Trophoblast cell (in vitro differentiated cells and primary cell): Measurements from ENCODE around the gene CCDC3.
A peak's percentile ranks its signal among the peaks of the same experiment; 100 is the strongest.

Experiments
- DNase-seq, 2 donors: peaks; one replicate each; pipeline ENCODE4 v3.0.0-alpha.2; 2016
- H2AFZ ChIP-seq: 2 replicates; pipeline ENCODE4 v1.6.1; 2013; ENCODE audit warnings: low read length, moderate library complexity, mild to moderate bottlenecking; ENCODE audit not compliant: insufficient read depth, poor library complexity
- H2AK5ac ChIP-seq: 2 replicates; pipeline ENCODE4 v1.6.1; 2013; ENCODE audit warnings: mild to moderate bottlenecking, low read length
- H2BK120ac ChIP-seq: 2 replicates; pipeline ENCODE4 v1.6.1; 2013; ENCODE audit warnings: low read length, mild to moderate bottlenecking, moderate library complexity; ENCODE audit not compliant: insufficient read depth, poor library complexity
- H2BK12ac ChIP-seq: 2 replicates; pipeline ENCODE4 v1.6.1; 2013; ENCODE audit warnings: mild to moderate bottlenecking, low read length, moderate library complexity
- H2BK5ac ChIP-seq: 2 replicates; pipeline ENCODE4 v1.6.1; 2013; ENCODE audit warnings: low read length, low read depth, moderate library complexity, mild to moderate bottlenecking; ENCODE audit not compliant: poor library complexity
- H3K14ac ChIP-seq: 2 replicates; pipeline ENCODE4 v1.6.1; 2013; ENCODE audit warnings: mild to moderate bottlenecking, low read length
- H3K18ac ChIP-seq: 2 replicates; pipeline ENCODE4 v1.6.1; 2013; ENCODE audit warnings: mild to moderate bottlenecking, low read length
- H3K23ac ChIP-seq: 2 replicates; pipeline ENCODE4 v1.6.1; 2013; ENCODE audit warnings: low read length
- H3K27ac ChIP-seq: 2 replicates; pipeline ENCODE4 v1.5.1; 2013; ENCODE audit warnings: low read depth, mild to moderate bottlenecking, inconsistent platforms, low read length, moderate library complexity
- H3K27me3 ChIP-seq: 2 replicates; pipeline ENCODE4 v1.6.1; 2013; ENCODE audit warnings: inconsistent platforms, mild to moderate bottlenecking, low read length, moderate library complexity; ENCODE audit not compliant: insufficient read depth
- H3K36me3 ChIP-seq, 2 experiments: 1 replicate in 1 of 2; 2 replicates in 1 of 2; pipeline ENCODE4 v1.6.1; 2013; ENCODE audit warnings: low read length in 2 of 2, mild to moderate bottlenecking in 2 of 2, moderate library complexity in 1 of 2; ENCODE audit not compliant: insufficient read depth in 2 of 2, control insufficient read depth in 1 of 2
- H3K4ac ChIP-seq: 2 replicates; pipeline ENCODE4 v1.6.1; 2013; ENCODE audit warnings: low read depth, mild to moderate bottlenecking, low read length, moderate library complexity
- H3K4me1 ChIP-seq, 2 experiments: 1 replicate in 1 of 2; 2 replicates in 1 of 2; pipeline ENCODE4 v1.6.1; 2013; ENCODE audit warnings: low read length in 2 of 2, mild to moderate bottlenecking in 2 of 2, moderate library complexity in 1 of 2; ENCODE audit not compliant: insufficient read depth in 2 of 2, control insufficient read depth in 1 of 2
- H3K4me2 ChIP-seq: 2 replicates; pipeline ENCODE4 v1.6.1; 2013; ENCODE audit warnings: inconsistent platforms, mild to moderate bottlenecking, low read length, moderate library complexity
- H3K4me3 ChIP-seq: 2 replicates; pipeline ENCODE4 v1.5.1; 2013; ENCODE audit warnings: mild to moderate bottlenecking, low read depth, low read length, inconsistent platforms
- H3K79me1 ChIP-seq: one replicate; pipeline ENCODE4 v1.6.1; 2013; ENCODE audit warnings: low read length
- H3K79me2 ChIP-seq: 2 replicates; pipeline ENCODE4 v1.6.1; 2013; ENCODE audit warnings: low read length, mild to moderate bottlenecking; ENCODE audit not compliant: control insufficient read depth, insufficient read depth, poor library complexity
- H3K9ac ChIP-seq: 2 replicates; pipeline ENCODE4 v1.6.1; 2013; ENCODE audit warnings: mild to moderate bottlenecking, low read length
- H3K9me3 ChIP-seq: 2 replicates; pipeline ENCODE4 v1.6.1; 2013; ENCODE audit warnings: low read depth, mild to moderate bottlenecking, control low read depth, inconsistent platforms, low read length; ENCODE audit not compliant: insufficient read depth
- H4K12ac ChIP-seq: 2 replicates; pipeline ENCODE4 v1.6.1; 2013; ENCODE audit warnings: low read depth, mild to moderate bottlenecking, low read length, moderate library complexity
- H4K8ac ChIP-seq: 2 replicates; pipeline ENCODE4 v1.6.1; 2013; ENCODE audit warnings: low read depth, mild to moderate bottlenecking, low read length, moderate library complexity
- H4K91ac ChIP-seq: one replicate; pipeline ENCODE4 v1.6.1; 2013; ENCODE audit warnings: low read depth, mild to moderate bottlenecking, low read length, moderate library complexity
- WGBS: extraction: QIAGEN DNeasy Blood & Tissue Kit; methylation state at CpG from one replicate; pipeline ENCODE4 v1.1.7; 2013; ENCODE audit warnings: missing lambda C conversion rate; ENCODE audit not compliant: insufficient read length, insufficient coverage; ENCODE audit errors: extremely low coverage; 5-methylcytosine and 5-hydroxymethylcytosine counted together

CCDC3 gene

DNA sequence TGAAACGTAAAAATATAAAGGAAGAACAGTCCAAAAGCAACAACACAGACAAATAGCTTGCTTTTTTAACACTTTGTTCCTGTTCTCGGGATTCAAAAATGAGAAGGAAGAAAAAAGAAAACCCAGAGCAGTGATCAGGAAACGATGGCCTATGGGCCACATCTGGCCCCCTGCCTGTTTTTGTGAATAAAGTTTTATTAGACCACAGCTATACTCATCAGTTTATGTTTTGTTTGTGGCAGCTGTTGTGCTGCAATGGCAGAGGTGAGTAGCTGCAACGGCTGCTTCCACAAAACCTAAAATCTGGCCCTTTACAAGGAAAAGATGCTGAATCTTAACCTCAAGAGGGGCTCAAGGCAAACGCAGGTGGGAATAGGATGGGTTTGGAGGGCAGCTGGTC is 96.4 kb downstream of the CCDC3 start:
- Histone ChIP-seq H3K9ac (no peak overlapping the region), H2BK120ac (no peak overlapping the region), H3K14ac (no peak overlapping the region), H3K4me2 (no peak overlapping the region), H4K12ac (no peak overlapping the region), H3K4me3 (no peak overlapping the region), H3K27me3 (no peaks in the 10 kb centered on the region), H2AFZ (no peak overlapping the region), H3K9me3 (no peaks in the 10 kb centered on the region), H3K27ac (no peak overlapping the region), H4K91ac (no peak overlapping the region), H3K23ac (no peak overlapping the region), H2BK12ac (no peak overlapping the region), H3K4me1 (no peaks in the 10 kb centered on the region), H3K18ac (no peak overlapping the region), H2AK5ac (no peak overlapping the region), H4K8ac (no peak overlapping the region), H3K79me1 (no peaks in the 10 kb centered on the region), H3K4ac (no peak overlapping the region), H3K36me3 (no peaks in the 10 kb centered on the region), H3K79me2 (no peaks in the 10 kb centered on the region), H2BK5ac (no peak overlapping the region)
- no peak for DNase-seq
- WGBS: no CpG with 5 or more reads among the region's 5 CpGs

GRCh38 chr10:12902851-12903358 is 98.6 kb downstream of the CCDC3 start:
- H3K18ac ChIP-seq: no peak overlapping the region
- no peaks in the 10 kb centered on the region for H3K36me3 ChIP-seq
- H3K27ac ChIP-seq: no peak overlapping the region
- H2AFZ ChIP-seq: no peak overlapping the region
- no peak overlapping the region for H3K4me3 ChIP-seq
- H3K9me3 ChIP-seq: no peaks in the 10 kb centered on the region
- H2BK120ac ChIP-seq: no peak overlapping the region
- no peaks in the 10 kb centered on the region for H3K27me3 ChIP-seq
- DNase-seq: no peak
- no peak overlapping the region for H3K14ac ChIP-seq
- no peak overlapping the region for H2BK5ac ChIP-seq
- H4K8ac ChIP-seq: no peak overlapping the region
- no peak overlapping the region for H2AK5ac ChIP-seq
- H3K23ac ChIP-seq: no peak overlapping the region
- H3K9ac ChIP-seq: no peak overlapping the region
- H3K79me1 ChIP-seq: no peaks in the 10 kb centered on the region
- no peaks in the 10 kb centered on the region for H3K79me2 ChIP-seq
- H2BK12ac ChIP-seq: no peak overlapping the region
- no peaks in the 10 kb centered on the region for H3K4me1 ChIP-seq
- no CpG with 5 or more reads among the region's 7 CpGs for WGBS
- H3K4me2 ChIP-seq: no peak overlapping the region
- no peak overlapping the region for H4K91ac ChIP-seq
- H4K12ac ChIP-seq: no peak overlapping the region
- H3K4ac ChIP-seq: no peak overlapping the region

GRCh38 chr10:12902135-12902572 is 99.4 kb downstream of the CCDC3 start:
- Histone ChIP-seq H4K91ac (no peak overlapping the region), H3K27ac (no peak overlapping the region), H3K4ac (no peak overlapping the region), H3K4me1 (peaks cover 2 to 5% of the 10 kb centered on the region in 2 experiments), H3K23ac (no peak overlapping the region), H3K9me3 (no peaks in the 10 kb centered on the region), H3K27me3 (no peaks in the 10 kb centered on the region), H3K9ac (no peak overlapping the region), H3K79me2 (no peaks in the 10 kb centered on the region), H2BK5ac (no peak overlapping the region), H2AFZ (no peak overlapping the region), H4K12ac (no peak overlapping the region), H2BK120ac (no peak overlapping the region), H2BK12ac (no peak overlapping the region), H3K36me3 (no peaks in the 10 kb centered on the region), H3K79me1 (no peaks in the 10 kb centered on the region), H3K14ac (no peak overlapping the region), H2AK5ac (no peak overlapping the region), H3K4me2 (no peak overlapping the region), H4K8ac (no peak overlapping the region), H3K4me3 (no peak overlapping the region), H3K18ac (no peak overlapping the region)
- DNase-seq: peak in 1 of 2 donors; percentile 47
- no CpG with 5 or more reads among the region's 2 CpGs for WGBS

- no peak overlapping the region for H4K12ac ChIP-seq
- no peak overlapping the region for H3K23ac ChIP-seq
- H2AFZ ChIP-seq: no peak overlapping the region
- H3K4me2 ChIP-seq: no peak overlapping the region
- no peak overlapping the region for H2BK120ac ChIP-seq
- H3K9ac ChIP-seq: no peak overlapping the region
- H2BK5ac ChIP-seq: no peak overlapping the region
- no peaks in the 10 kb centered on the region for H3K36me3 ChIP-seq
- no peak overlapping the region for H3K18ac ChIP-seq
- peaks cover 6 to 10% of the 10 kb centered on the region in 2 experiments for H3K4me1 ChIP-seq
- no peaks in the 10 kb centered on the region for H3K79me1 ChIP-seq
- H4K91ac ChIP-seq: no peak overlapping the region
- H3K79me2 ChIP-seq: no peaks in the 10 kb centered on the region
- H3K14ac ChIP-seq: no peak overlapping the region
- no peak for DNase-seq
- no peak overlapping the region for H2AK5ac ChIP-seq
- no peak overlapping the region for H2BK12ac ChIP-seq
- WGBS: no CpG with 5 or more reads among the region's 7 CpGs
- no peak overlapping the region for H3K27ac ChIP-seq
- no peak overlapping the region for H4K8ac ChIP-seq
- H3K27me3 ChIP-seq: no peaks in the 10 kb centered on the region
- no peak overlapping the region for H3K4ac ChIP-seq
- H3K9me3 ChIP-seq: no peaks in the 10 kb centered on the region
- no peak overlapping the region for H3K4me3 ChIP-seq
Observed at GRCh38 chr10:12899546-12899945, 102.0 kb downstream of the CCDC3 start.
